Measurements from ENCODE around the gene TRIP12.
A peak's percentile ranks its signal among the peaks of the same experiment; 100 is the strongest.
"Not testable (repeated sequence)": the region's sequence is repeated elsewhere in the genome, so short reads cannot be mapped to it uniquely, and the experiment has no call there.

The TRIP12 gene

DNA sequence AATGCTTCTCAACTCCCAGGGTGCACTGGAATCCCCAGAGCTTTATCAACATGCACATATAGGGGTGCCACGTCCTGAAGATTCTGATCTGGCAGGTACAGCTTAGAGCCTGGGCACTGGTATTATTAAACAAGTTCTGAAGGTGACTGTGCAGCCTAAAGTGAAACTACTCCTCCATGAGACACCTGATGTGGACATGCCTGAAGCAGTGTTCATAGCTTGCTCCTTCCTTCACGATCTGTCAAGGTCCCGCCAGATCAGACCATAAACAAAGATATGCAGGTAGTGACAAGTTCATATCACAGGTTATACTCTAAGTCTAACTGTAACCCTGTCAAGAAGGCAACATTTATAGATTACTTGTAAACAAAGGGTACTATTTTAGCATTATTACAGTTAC lies 142.2 kb downstream of the TRIP12 start:
- DNase-seq (ENCODE audit: low spot score) (no peak), FAIRE-seq (no peak)

DNA sequence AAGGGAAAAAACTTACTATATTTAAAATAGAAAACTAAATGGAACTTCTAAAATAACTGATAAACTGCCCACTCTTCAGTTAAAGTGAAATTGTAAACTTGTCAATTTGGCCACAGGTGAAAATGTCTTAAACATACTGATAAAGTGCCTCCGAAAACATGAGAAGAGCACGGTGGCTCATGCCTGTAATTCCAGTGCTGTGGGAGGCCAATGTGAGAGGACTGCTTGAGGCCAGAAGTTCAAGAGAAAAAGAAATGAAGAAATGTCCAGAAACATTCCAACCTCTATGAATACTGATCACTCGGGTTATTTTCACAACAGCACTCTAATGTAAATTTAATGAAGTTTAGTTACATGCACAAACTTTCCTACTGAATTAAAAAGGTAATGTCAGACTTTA lies 144.1 kb downstream of the TRIP12 start:
- FAIRE-seq (no peak), DNase-seq (ENCODE audit: low spot score) (no peak)

DNA sequence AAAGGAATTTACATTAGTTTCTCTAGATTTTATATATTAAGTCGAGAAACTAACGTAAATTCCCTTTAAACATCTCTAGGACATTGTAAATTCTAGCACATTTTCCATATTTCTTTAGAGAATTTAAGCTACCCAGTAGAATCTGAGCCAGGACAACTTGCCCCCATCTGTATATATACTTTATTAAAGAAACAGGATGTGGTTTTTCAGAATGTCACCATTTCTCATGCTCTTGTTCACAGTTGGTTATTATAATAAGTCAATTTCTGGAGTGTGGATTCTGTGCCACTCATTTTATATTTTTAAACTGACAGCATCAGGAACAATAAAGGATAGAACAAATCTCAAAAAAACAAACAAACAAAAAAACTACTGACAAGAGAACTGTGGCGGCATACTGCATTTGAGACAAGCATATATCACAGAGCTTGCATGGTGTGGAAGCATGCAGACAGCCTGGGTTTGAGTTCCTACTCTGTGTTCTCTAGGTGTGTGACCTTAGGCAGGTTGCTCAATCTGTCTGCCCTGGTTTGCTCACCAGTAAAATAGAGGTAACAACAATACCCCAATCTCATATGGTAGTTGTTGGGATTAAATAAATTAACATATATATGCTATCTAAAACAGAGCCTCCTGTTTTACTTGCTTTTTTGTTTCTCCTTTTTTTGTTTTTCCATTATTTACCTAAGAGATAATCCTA lies 146.0 kb downstream of the TRIP12 start:
- DNase-seq (ENCODE audit: low spot score) = no peak
- no peak for FAIRE-seq

DNA sequence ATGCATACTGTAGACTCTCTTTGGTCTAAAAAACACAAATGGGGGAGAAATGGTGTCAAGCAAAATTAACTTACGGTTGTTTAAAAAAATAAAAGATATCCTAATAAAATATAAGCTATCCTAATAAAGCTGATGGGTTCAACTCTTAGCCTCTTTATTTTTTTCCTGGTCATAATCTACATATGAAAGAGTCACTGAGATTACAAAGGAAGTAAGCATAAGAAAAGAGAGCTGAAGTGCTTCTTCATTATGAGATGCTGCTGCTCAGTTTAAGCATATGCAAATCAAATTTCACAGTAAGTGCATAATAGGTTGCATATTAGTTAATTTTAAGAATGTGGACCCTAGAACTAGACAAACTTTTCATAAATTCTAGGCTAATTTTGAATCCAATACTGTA lies 147.6 kb downstream of the TRIP12 start:
- DNase-seq (ENCODE audit: low spot score) = no peak
- no peak for FAIRE-seq

DNA sequence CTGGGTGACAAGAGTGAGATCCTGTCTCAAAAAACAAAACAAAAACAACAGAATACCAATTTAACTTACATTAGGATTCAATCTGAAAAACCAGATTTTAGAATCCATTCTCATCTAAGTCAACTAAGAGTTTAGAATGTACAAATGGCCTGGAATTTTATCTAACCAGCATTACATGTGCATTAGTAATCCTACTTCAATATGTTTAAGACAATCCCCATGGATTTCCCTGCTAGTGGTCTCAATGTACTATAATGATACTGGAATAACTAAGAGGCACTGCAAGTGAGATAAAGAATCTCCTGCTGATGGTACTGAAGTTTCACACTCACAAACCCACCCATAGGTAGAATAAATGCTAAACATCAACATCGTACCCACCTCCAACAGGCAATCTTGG lies 153.6 kb downstream of the TRIP12 start:
- no peak for FAIRE-seq

DNA sequence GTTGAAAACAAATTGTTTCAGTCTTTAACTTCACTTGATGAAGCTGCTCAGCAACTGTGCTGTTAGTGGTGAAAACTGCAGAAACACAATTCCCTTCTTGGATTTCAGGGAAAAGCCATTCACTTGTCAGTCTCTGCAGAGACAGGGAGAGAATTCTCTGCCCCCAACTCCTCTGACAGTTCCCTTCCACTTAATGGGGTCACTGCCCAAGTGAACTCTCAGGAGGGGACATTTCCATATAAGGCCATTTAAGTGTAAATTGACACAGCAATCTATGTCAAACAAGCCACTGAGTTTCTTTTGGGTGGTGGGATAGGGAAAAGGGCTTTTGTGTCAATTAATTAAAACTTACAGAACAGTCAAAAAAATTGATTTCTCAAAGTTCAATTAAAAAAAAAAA lies 156.1 kb downstream of the TRIP12 start:
- FAIRE-seq = no peak
- no peak for DNase-seq (ENCODE audit: low spot score)

More for the DNA sequence above, 153.6 kb downstream of the TRIP12 start:
- DNase-seq (ENCODE audit: low spot score) = no peak

DNA sequence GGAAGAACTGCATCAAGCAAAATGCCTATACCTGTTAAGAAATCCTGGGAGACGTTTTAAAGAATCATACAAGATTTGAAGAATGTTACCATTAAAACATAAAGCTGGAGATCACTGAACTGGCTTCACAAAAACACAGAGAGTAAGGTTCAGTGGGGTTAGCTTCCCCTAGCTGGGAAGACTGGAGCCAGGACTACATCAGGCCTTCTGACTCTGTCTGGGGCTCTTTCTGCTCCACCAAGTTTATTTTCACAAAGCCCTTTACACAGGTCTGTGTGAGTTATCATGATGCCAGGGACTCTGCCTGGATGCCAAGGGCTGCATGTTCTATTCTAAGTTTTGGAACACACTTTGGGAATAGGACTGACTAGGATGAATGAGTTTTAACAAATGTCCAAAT lies 160.1 kb downstream of the TRIP12 start:
- DNase-seq (ENCODE audit: low spot score) (no peak), FAIRE-seq (no peak)

DNA sequence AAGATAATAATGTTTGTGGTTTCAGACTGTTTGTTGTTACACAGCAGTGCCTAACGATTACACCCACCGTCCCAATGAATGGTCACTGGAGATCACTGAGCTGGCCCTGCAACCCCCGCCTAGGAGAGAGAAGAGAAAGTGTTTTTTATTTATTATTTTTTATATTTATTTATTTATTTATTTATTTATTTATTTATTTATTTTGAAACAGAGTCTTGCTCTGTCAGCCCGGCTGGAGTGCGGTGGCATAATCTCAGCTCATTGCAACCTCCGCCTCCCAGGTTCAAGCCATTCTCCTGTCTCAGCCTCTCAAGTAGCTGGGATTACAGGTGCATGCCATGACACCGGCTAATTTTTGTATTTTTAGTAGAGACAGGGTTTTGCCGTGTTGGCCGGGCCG lies 164.3 kb downstream of the TRIP12 start:
- FAIRE-seq; DNase-seq (ENCODE audit: low spot score): not testable (repeated sequence)

DNA sequence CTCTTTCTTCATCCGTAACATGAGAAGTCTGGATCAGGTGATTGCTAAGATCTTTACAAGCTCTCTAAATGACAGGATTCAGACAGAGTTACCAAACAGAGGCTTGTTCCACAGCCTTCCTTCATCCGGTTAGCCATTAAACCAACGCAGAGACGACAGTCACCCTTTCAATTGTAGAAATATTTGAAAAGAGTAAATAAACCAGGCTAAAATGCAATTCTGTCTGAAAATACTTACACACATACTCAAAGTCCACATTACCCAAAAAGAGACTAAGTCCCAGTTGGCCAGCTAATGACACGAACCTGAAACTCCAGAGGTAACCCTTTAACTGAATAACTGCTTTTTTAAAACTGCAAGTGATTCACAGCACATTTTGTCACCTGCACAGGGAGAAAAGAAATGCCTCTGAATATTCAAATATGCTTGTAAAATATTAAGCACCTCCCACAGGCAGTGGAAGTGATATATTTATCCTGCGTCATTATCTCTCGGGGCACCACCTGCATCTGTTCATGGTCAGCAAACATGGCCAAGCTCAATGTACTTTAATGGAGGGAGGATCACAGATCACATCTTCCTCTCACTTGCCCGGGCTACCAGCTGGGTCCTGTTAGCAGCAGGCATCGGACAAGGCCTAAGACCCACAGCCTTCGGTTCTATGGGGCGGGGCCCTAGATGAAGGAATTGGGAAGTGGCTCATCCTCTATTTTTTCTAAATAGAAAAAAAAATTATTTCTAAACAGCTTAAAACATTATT lies 168.7 kb downstream of the TRIP12 start:
- FAIRE-seq (no peak), DNase-seq (ENCODE audit: low spot score) (no peak)

DNA sequence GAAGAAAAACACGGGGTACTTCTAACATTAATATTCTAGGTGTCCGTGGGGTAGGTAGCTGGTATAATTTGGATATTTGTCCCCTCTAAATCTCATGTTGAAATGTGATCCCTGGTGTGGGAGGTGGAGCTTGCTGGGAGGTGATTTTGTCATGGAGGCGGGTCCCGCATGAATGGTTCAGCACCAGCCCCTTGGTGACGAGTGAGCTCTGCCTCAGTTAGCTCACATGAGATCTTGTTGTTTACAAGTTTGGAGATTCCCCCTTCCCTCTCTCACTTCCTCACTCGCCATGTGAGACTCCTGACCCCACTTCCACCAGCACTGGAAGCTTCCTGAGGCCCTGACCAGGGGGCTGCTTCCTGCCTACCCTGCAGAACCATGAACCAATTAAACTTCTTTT lies 172.0 kb downstream of the TRIP12 start:
- no peak for DNase-seq (ENCODE audit: low spot score)
- no peak for FAIRE-seq

DNA sequence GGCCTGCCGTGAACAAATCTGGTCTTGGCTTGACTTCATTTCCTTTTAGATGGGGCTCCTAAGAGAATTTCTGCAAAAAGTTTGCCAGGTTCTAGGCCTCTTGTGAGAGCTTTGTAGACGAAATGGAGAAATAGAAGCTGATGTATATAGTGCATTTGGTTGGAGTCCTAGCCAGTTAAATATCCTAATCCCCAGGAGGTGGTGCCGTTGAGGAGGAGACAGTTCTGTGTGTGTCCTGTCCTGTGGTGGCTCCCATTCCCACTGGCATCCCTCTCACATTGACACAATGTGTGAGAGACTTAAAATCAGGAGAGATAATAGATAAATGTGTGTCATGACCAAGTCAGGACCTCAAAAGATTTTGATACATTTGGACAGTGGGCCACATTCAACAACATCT lies 172.9 kb downstream of the TRIP12 start:
- no peak for FAIRE-seq

DNA sequence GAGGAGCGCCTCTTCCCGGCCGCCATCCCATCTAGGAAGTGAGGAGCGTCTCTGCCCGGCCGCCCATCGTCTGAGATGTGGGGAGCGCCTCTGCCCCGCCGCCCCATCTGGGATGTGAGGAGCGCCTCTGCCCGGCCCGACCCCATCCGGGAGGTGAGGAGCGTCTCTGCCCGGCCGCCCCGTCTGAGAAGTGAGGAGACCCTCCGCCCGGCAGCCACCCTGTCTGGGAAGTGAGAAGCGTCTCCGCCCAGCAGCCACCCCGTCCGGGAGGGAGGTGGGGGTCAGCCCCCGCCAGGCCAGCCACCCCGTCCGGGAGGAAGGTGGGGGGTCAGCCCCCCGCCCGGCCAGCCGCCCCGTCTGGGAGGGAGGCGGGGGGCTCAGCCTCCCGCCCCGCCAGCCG lies 179.1 kb downstream of the TRIP12 start:
- DNase-seq (ENCODE audit: low spot score); FAIRE-seq: not testable (repeated sequence)

More for the DNA sequence above, 172.9 kb downstream of the TRIP12 start:
- no peak for DNase-seq (ENCODE audit: low spot score)

DNA sequence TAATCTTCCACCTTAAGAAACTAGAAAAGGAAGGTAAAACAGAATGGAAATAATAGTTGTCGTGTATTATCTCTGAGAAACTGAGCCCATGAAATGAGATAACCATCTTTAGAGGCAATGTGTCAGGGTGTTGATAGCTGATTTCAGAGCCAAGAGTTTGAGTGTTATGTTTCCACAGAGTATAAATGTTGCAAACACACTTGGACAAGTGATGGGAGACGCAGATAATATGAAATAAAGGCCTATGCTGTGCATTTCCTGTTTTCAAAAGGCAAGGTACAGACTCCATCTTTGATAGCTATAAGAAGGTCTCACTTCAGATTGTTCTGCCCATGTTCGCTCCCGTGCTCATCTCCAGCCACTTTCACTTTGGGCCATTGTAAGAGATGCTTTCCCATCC lies 181.5 kb downstream of the TRIP12 start:
- no peak for DNase-seq (ENCODE audit: low spot score)
- no peak for FAIRE-seq

DNA sequence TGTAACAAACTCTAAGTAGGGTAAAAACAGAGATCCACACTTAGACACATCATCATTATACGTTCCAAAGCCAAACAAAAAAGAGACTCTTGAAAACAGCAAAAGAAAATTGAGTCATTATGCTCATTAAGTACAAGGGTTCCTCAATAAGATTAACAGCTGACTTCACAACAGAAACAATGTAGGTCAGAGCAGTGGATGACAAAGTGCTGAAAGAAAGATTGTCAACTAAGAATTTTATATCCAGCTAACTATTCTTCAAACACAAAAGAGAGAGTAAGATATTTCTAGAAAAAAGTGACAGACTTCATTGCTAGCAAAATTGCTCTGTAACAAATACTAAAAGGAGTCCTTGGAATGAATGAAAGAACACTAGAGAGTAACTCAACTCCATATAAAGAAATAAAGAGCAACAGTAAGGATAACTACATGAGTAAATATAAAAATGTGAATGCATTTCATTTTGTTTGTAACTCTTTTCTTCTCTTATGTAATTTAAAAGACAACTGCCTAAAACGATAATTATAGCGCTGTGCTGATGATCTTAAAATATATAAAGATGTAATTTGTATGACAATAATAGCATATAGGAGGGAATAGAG lies 183.7 kb downstream of the TRIP12 start:
- DNase-seq (ENCODE audit: low spot score) (no peak), FAIRE-seq (no peak)

DNA sequence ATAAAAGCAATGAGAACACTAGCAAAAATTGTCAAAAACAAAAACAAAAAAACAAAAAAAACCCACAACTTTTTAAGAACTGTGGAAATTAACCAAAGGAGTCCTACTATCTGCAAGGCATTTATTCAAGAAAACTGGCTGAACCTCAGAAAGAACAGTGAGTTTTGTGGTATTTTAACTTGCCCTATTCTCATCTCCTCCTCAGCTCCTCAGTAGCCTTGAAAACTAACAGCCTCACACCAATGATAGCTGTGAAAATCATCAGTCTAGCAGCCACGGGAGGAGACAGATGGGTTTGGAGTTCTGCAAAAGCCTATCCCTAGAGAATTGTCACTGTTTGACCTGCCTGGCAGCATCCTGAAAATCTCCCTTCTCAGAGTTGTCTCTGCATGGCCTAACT lies 187.4 kb downstream of the TRIP12 start:
- FAIRE-seq (no peak), DNase-seq (ENCODE audit: low spot score) (no peak)

DNA sequence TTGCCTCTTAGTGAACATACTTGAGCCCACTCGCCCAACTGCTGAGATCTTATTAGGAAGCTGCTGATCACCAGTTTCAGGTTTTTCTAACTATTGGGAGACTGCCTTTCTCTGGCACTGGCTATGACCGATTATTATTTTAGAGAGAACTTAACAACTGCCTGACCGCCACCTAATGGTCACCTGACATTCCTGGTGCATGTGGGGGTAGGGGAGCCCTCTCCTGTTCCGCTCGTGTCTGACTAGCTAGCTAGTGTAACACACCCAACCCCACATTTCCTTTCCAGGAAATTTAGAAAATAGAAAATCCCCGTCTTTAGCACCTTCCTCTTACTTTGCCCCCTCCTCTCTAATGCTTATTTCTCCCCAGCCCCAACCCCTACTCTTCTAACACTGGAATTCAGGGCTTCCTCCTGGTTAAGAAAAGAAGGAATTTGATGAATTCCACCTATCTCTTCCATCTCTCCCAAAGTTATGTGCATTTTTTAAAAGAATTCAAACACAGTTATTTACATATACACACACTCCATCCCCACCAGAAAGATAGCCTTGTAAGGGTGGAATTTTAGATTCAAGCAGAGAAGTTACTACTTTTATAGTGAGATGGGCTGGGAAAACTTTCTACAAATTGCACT lies 188.1 kb downstream of the TRIP12 start:
- FAIRE-seq = no peak
- DNase-seq (ENCODE audit: low spot score) = no peak

DNA sequence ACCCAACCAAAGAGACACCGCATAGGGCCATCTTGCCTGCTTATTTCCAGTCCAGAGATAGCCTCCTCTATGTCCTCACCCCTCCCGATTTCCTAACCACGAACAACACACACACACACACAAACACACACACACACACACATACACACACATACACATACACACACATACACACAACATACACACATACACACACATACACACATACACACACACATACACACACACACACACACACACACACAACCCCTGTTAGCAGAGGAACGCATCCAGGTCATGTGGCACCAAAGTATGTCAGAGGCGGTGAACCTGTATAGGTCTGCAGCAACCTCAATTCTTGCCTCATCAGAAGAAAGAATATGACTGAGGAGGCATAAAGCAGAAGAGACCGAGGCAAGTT lies 188.9 kb downstream of the TRIP12 start:
- DNase-seq (ENCODE audit: low spot score) (no peak), FAIRE-seq (peak; percentile 44)

DNA sequence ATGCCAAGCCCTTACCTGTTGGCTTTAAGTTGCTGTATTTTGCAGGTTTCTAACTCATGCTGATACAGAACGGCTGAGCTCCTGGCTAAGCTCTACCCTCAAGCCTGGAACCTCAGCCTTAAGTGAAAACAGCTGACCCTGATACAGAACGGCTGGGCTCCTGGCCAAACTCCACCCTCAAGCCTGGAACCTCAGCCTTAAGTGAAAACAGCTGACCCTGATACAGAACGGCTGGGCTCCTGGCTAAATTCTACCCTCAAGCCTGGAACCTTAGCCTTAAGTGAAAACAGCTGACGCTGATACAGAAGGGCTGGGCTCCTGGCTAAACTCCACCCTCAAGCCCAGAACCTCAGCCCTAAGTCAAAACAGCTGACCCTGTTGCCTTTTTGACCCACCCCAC lies 189.9 kb downstream of the TRIP12 start:
- DNase-seq (ENCODE audit: low spot score) (no peak), FAIRE-seq (no peak)

DNA sequence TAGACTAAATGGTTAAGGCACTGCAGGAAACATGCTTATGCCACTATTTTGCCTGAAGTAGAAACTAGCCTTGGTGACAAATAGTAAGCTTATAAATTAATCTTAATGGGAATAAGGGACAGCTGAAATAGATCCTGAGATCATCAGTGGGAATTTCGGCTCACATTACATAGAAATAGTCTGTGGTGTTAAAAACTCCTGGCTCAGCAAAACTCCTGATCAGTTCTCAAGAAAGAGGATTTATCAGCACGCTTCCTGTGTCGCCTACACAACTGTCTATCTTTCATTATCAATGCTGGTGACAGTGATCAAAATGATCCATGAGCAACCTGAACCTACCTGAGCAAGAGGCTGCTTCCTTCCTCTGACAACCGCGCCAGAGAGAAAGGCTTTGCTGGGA lies 190.4 kb downstream of the TRIP12 start:
- no peak for FAIRE-seq
- no peak for DNase-seq (ENCODE audit: low spot score)

DNA sequence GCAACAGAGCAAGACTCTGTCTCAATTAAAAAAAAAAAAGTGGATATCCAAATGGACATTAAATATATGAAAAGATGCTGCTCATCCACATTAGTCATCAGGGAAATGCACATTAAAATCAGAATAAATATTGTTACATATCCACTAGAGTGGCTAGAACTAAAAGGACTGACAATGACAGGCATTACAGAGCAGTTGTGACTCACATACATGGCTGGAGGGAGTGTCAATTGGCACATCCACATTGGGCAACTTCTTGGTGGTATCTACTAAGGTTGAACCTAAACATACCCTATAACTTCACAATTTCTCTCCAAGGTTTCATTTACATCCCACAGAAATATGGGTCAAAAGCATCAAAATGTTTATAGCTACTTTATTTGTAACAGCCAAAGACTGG lies 193.4 kb downstream of the TRIP12 start:
- FAIRE-seq (no peak), DNase-seq (ENCODE audit: low spot score) (no peak)

DNA sequence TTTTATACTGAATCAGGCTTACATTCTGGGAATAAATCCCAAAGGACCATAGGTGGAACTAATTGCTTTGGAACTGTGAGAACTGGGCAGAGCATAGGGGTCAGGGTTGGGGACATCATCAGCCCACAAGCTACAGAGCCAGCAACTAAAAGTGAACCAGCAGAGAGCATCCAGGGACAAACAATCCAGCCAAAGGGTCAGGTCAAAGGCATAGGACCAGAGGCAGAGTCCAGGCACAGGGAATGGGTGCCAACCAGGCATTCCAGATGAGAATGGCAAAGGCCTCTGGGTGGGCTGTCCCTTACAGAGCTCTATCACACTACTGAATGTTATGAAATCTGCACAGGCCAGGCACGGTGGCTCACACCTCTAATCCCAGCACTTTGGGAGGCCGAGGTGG lies 195.2 kb downstream of the TRIP12 start:
- DNase-seq (ENCODE audit: low spot score) (no peak), FAIRE-seq (no peak)
